Heart left ventricle (tissue), 13 donors: ENCODE results near the gene ANKLE1.

ENCODE experiments used
- POLR2A ChIP-seq, 2 donors: fragments of 450-650 bp; IDR thresholded peaks; one replicate each; pipeline ENCODE4 v1.6.1; 2017; ENCODE audit warnings: antibody characterized with exemption in 2 of 2, mild to moderate bottlenecking in 2 of 2, moderate library complexity in 2 of 2
- TF ChIP-seq, protein P1 (sequence below), 12 donors: fragments of 200-600 bp; sonication (generic) in 4 of 12; IDR thresholded peaks; one replicate each; pipeline versions ENCODE4 v1.5.0 to v1.8.0; 2018 to 2022; ENCODE audit warnings: antibody characterized with exemption in 12 of 12, mild to moderate bottlenecking in 5 of 12
- donor health status: ischemic (EF 13 %, LVEDD 7.1; RV severe dilation, severe dysfunction).
- donor health status: DM: no; HTN: yes; CAD: no.
- donor health status: DM: no; HTN: no; CAD: no.
- donor health status: ischemic (EF 25% LVEDD 6.9; RV normal size, moderate dysfunction).
- donor health status: ischemic (EF 25% LVEDD 5.7; RV mildly dilated, moderate dysfunction).
- donor health status: ischemic (EF 35%, LVEDD 5.7; RV mildly dilated, moderate dysfunction).
- donor health status: nonischemic (EF 11% LVEDD 7.7; RV severe dilation, severe dysfunction).
- donor health status: DM: yes; HTN: yes; CAD: no.
- donor health status: PGD.
- donor health status: ischemic (EF 29% LVEDD 5.4; RV normal size, mild dysfunction).
- donor health status: nonischemic (EF 23%, LVEDD 6.1; RV moderate dilation, normal function).

DNA sequence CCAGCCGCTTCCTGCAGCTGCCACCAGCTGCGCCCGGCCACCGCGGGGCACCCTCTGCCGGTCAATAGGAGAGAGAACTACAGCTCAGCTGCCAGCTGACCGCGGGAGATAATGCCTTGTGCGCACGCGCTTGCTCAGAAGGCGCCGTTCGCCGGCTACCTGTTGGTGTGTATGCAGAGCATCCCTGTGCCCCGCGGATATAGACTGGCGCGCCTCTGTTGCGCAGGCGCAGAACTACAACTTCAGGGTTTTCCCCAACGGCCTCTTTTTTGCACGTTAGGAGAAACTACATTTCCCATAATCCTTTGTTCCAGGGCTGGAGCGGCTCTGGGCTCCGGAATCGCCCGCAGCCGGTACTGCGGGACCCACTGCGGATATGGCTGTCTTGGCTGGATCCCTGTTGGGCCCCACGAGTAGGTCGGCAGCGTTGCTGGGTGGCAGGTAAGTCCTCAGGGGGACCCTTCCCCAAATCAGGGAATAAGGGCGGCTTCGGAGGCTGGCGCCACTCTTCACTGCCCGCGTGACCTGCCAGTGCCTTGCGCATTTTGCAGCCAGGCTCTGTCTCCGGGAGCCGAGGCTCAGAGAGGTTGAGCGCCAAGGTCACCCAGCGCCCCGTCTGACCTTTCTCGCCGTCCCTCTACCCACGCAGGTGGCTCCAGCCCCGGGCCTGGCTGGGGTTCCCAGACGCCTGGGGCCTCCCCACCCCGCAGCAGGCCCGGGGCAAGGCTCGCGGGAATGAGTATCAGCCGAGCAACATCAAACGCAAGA lies 24.0 kb downstream of the ANKLE1 start, which contains the start of gene MRPL34:
- TF ChIP-seq, protein P1, sequence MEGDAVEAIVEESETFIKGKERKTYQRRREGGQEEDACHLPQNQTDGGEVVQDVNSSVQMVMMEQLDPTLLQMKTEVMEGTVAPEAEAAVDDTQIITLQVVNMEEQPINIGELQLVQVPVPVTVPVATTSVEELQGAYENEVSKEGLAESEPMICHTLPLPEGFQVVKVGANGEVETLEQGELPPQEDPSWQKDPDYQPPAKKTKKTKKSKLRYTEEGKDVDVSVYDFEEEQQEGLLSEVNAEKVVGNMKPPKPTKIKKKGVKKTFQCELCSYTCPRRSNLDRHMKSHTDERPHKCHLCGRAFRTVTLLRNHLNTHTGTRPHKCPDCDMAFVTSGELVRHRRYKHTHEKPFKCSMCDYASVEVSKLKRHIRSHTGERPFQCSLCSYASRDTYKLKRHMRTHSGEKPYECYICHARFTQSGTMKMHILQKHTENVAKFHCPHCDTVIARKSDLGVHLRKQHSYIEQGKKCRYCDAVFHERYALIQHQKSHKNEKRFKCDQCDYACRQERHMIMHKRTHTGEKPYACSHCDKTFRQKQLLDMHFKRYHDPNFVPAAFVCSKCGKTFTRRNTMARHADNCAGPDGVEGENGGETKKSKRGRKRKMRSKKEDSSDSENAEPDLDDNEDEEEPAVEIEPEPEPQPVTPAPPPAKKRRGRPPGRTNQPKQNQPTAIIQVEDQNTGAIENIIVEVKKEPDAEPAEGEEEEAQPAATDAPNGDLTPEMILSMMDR (IDR thresholded peaks at IDR 0.05) = peak; percentile 47 to 90 (median 66)
- TF ChIP-seq POLR2A (IDR thresholded peaks at IDR 0.05) = peak in 1 of 2 donors; percentile 84
